ENCODE results near the gene OGG1. TPM values are rescaled to one million over a fixed set of nuclear protein-coding genes. Genes with fewer than 3 reads are reported as not detected.

OGG1 gene
- total RNA-seq, 1 experiment from 2014 or later = 22.1 TPM

- Histone ChIP-seq H3K4me3 (ENCODE audit: low read length) (no peak overlapping the region), H3K27me3 (ENCODE audit: low read length) (no peaks in the 10 kb centered on the region), H3K36me3 (ENCODE audit: insufficient read depth, low read length) (no peaks in the 10 kb centered on the region), H3K9me2 (replicated peaks; ENCODE audit: insufficient read depth, low read length) (no peaks in the 10 kb centered on the region), H2AFZ (ENCODE audit: low read length) (no peak overlapping the region), H3K4me2 (ENCODE audit: low read depth, low read length, poor library complexity, severe bottlenecking) (no peak overlapping the region), H3K4me1 (ENCODE audit: low read length) (no peaks in the 10 kb centered on the region), H3K79me2 (ENCODE audit: low read length) (no peaks in the 10 kb centered on the region), H3K27ac (ENCODE audit: low read length) (no peak overlapping the region), H4K20me1 (ENCODE audit: insufficient read depth, low read depth, low read length) (no peaks in the 10 kb centered on the region), H3K9ac (ENCODE audit: low read length) (no peak overlapping the region), H3K9me3 (ENCODE audit: low read length) (no peaks in the 10 kb centered on the region)
- no peak for DNase-seq
These were observed 39.5 kb upstream of the OGG1 start for GRCh38 chr3:9710174-9710739.

GRCh38 chr3:9712415-9712814, 37.3 kb upstream of the OGG1 start:
- Histone ChIP-seq H3K4me2 (ENCODE audit: low read depth, low read length, poor library complexity, severe bottlenecking) (no peak overlapping the region), H3K4me3 (ENCODE audit: low read length) (no peak overlapping the region), H3K79me2 (ENCODE audit: low read length) (no peaks in the 10 kb centered on the region), H3K9me2 (replicated peaks; ENCODE audit: insufficient read depth, low read length) (no peaks in the 10 kb centered on the region), H3K27me3 (ENCODE audit: low read length) (no peaks in the 10 kb centered on the region), H3K27ac (ENCODE audit: low read length) (no peak overlapping the region), H2AFZ (ENCODE audit: low read length) (no peak overlapping the region), H3K9me3 (ENCODE audit: low read length) (no peaks in the 10 kb centered on the region), H3K4me1 (ENCODE audit: low read length) (no peaks in the 10 kb centered on the region), H3K9ac (ENCODE audit: low read length) (no peak overlapping the region), H3K36me3 (ENCODE audit: insufficient read depth, low read length) (no peaks in the 10 kb centered on the region), H4K20me1 (ENCODE audit: insufficient read depth, low read depth, low read length) (no peaks in the 10 kb centered on the region)
- no peak for DNase-seq

- Histone ChIP-seq H3K36me3 (ENCODE audit: insufficient read depth, low read length) (no peaks in the 10 kb centered on the region), H3K9me3 (ENCODE audit: low read length) (no peaks in the 10 kb centered on the region), H3K4me2 (ENCODE audit: low read depth, low read length, poor library complexity, severe bottlenecking) (no peak overlapping the region), H3K79me2 (ENCODE audit: low read length) (no peaks in the 10 kb centered on the region), H3K27ac (ENCODE audit: low read length) (no peak overlapping the region), H3K9me2 (replicated peaks; ENCODE audit: insufficient read depth, low read length) (no peaks in the 10 kb centered on the region), H3K9ac (ENCODE audit: low read length) (no peak overlapping the region), H4K20me1 (ENCODE audit: insufficient read depth, low read depth, low read length) (no peaks in the 10 kb centered on the region), H2AFZ (ENCODE audit: low read length) (no peak overlapping the region), H3K27me3 (ENCODE audit: low read length) (no peaks in the 10 kb centered on the region), H3K4me3 (ENCODE audit: low read length) (no peak overlapping the region), H3K4me1 (ENCODE audit: low read length) (no peaks in the 10 kb centered on the region)
- DNase-seq = no peak
These were observed 36.6 kb upstream of the OGG1 start for GRCh38 chr3:9713142-9713541.

- no peaks in the 10 kb centered on the region for H4K20me1 ChIP-seq (ENCODE audit: insufficient read depth, low read depth, low read length)
- no peak overlapping the region for H3K4me2 ChIP-seq (ENCODE audit: low read depth, low read length, poor library complexity, severe bottlenecking)
- peak; percentile 60 for DNase-seq
- no peaks in the 10 kb centered on the region for H3K79me2 ChIP-seq (ENCODE audit: low read length)
- no peak overlapping the region for H3K27ac ChIP-seq (ENCODE audit: low read length)
- no peak overlapping the region for H3K4me3 ChIP-seq (ENCODE audit: low read length)
- H3K9ac ChIP-seq (ENCODE audit: low read length) = no peak overlapping the region
- no peaks in the 10 kb centered on the region for H3K27me3 ChIP-seq (ENCODE audit: low read length)
- peaks cover 2% of the 10 kb centered on the region for H3K4me1 ChIP-seq (ENCODE audit: low read length)
- H3K9me3 ChIP-seq (ENCODE audit: low read length) = no peaks in the 10 kb centered on the region
- no peaks in the 10 kb centered on the region for H3K9me2 ChIP-seq (replicated peaks; ENCODE audit: insufficient read depth, low read length)
- no peaks in the 10 kb centered on the region for H3K36me3 ChIP-seq (ENCODE audit: insufficient read depth, low read length)
- H2AFZ ChIP-seq (ENCODE audit: low read length) = no peak overlapping the region
These were observed 34.6 kb upstream of the OGG1 start for GRCh38 chr3:9715136-9715535.

GRCh38 chr3:9715764-9716437, 33.9 kb upstream of the OGG1 start:
- Histone ChIP-seq H4K20me1 (ENCODE audit: insufficient read depth, low read depth, low read length) (no peaks in the 10 kb centered on the region), H3K9me3 (ENCODE audit: low read length) (no peaks in the 10 kb centered on the region), H3K9ac (ENCODE audit: low read length) (no peak overlapping the region), H3K79me2 (ENCODE audit: low read length) (no peaks in the 10 kb centered on the region), H3K4me3 (ENCODE audit: low read length) (no peak overlapping the region), H3K27ac (ENCODE audit: low read length) (no peak overlapping the region), H3K27me3 (ENCODE audit: low read length) (no peaks in the 10 kb centered on the region), H2AFZ (ENCODE audit: low read length) (no peak overlapping the region), H3K9me2 (replicated peaks; ENCODE audit: insufficient read depth, low read length) (no peaks in the 10 kb centered on the region), H3K36me3 (ENCODE audit: insufficient read depth, low read length) (no peaks in the 10 kb centered on the region), H3K4me1 (ENCODE audit: low read length) (peaks cover 10% of the 10 kb centered on the region), H3K4me2 (ENCODE audit: low read depth, low read length, poor library complexity, severe bottlenecking) (no peak overlapping the region)
- no peak for DNase-seq

GRCh38 chr3:9716801-9717555, 32.8 kb upstream of the OGG1 start:
- Histone ChIP-seq H3K9me2 (replicated peaks; ENCODE audit: insufficient read depth, low read length) (no peaks in the 10 kb centered on the region), H2AFZ (ENCODE audit: low read length) (no peak overlapping the region), H4K20me1 (ENCODE audit: insufficient read depth, low read depth, low read length) (no peaks in the 10 kb centered on the region), H3K4me1 (ENCODE audit: low read length) (peaks cover 20% of the 10 kb centered on the region), H3K27me3 (ENCODE audit: low read length) (no peaks in the 10 kb centered on the region), H3K4me3 (ENCODE audit: low read length) (no peak overlapping the region), H3K27ac (ENCODE audit: low read length) (no peak overlapping the region), H3K9me3 (ENCODE audit: low read length) (no peaks in the 10 kb centered on the region), H3K79me2 (ENCODE audit: low read length) (no peaks in the 10 kb centered on the region), H3K36me3 (ENCODE audit: insufficient read depth, low read length) (no peaks in the 10 kb centered on the region), H3K9ac (ENCODE audit: low read length) (no peak overlapping the region), H3K4me2 (ENCODE audit: low read depth, low read length, poor library complexity, severe bottlenecking) (no peak overlapping the region)
- no peak for DNase-seq

GRCh38 chr3:9717563-9717962, 32.2 kb upstream of the OGG1 start:
- H4K20me1 ChIP-seq (ENCODE audit: insufficient read depth, low read depth, low read length) = no peaks in the 10 kb centered on the region
- no peaks in the 10 kb centered on the region for H3K27me3 ChIP-seq (ENCODE audit: low read length)
- H3K36me3 ChIP-seq (ENCODE audit: insufficient read depth, low read length) = no peaks in the 10 kb centered on the region
- no peak overlapping the region for H3K4me2 ChIP-seq (ENCODE audit: low read depth, low read length, poor library complexity, severe bottlenecking)
- no peaks in the 10 kb centered on the region for H3K9me2 ChIP-seq (replicated peaks; ENCODE audit: insufficient read depth, low read length)
- H3K9ac ChIP-seq (ENCODE audit: low read length) = no peak overlapping the region
- no peak for DNase-seq
- H3K27ac ChIP-seq (ENCODE audit: low read length) = no peak overlapping the region
- peaks cover 25% of the 10 kb centered on the region for H3K4me1 ChIP-seq (ENCODE audit: low read length)
- H3K9me3 ChIP-seq (ENCODE audit: low read length) = no peaks in the 10 kb centered on the region
- H3K79me2 ChIP-seq (ENCODE audit: low read length) = no peaks in the 10 kb centered on the region
- no peak overlapping the region for H3K4me3 ChIP-seq (ENCODE audit: low read length)
- H2AFZ ChIP-seq (ENCODE audit: low read length) = no peak overlapping the region

- Histone ChIP-seq H3K79me2 (ENCODE audit: low read length) (no peaks in the 10 kb centered on the region), H2AFZ (ENCODE audit: low read length) (no peak overlapping the region), H3K9me2 (replicated peaks; ENCODE audit: insufficient read depth, low read length) (no peaks in the 10 kb centered on the region), H3K9me3 (ENCODE audit: low read length) (no peaks in the 10 kb centered on the region), H3K4me1 (ENCODE audit: low read length) (peaks cover 25% of the 10 kb centered on the region), H4K20me1 (ENCODE audit: insufficient read depth, low read depth, low read length) (no peaks in the 10 kb centered on the region), H3K36me3 (ENCODE audit: insufficient read depth, low read length) (no peaks in the 10 kb centered on the region), H3K27ac (ENCODE audit: low read length) (no peak overlapping the region), H3K4me2 (ENCODE audit: low read depth, low read length, poor library complexity, severe bottlenecking) (no peak overlapping the region), H3K27me3 (ENCODE audit: low read length) (no peaks in the 10 kb centered on the region), H3K4me3 (ENCODE audit: low read length) (no peak overlapping the region), H3K9ac (ENCODE audit: low read length) (no peak overlapping the region)
- no peak for DNase-seq
These were observed 31.6 kb upstream of the OGG1 start for GRCh38 chr3:9718118-9718517.
